COLO668 (cell line): ENCODE measurements around the gene AGK.

Source experiments
- DNase-seq: peaks from one replicate; lab custom pipeline; 2025; ENCODE audit not compliant: unreplicated experiment; lab: John Stamatoyannopoulos, UW

The AGK gene

DNA sequence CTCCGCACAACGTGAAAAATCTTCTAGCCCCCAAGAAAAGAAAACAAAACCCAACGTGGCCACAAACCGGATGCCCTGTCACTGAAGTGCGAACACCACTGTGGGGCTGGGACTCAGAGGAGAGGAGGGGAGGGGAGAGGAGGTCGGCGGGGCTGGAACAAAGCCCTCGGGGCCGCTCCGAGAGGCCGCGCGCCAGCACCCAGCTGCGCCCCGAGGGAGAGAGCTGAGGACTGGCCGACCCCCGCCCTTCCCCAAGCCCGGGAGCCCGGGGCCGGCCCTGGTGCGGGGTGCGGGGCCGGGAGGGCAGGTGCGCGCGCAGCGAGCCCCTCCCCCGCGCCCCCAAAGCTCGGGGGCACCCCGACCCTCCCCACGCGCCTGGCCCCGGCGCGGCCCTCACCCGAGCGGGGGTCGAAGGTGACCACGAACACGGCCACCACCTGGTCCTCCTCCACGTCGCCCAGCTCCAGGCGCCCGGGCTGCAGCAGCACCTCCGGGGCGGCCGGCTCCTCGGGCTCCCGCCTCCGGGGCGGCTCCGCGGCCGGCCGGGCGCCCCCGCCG is 150.4 kb downstream of the AGK start:
- peak; percentile 64 for DNase-seq

DNA sequence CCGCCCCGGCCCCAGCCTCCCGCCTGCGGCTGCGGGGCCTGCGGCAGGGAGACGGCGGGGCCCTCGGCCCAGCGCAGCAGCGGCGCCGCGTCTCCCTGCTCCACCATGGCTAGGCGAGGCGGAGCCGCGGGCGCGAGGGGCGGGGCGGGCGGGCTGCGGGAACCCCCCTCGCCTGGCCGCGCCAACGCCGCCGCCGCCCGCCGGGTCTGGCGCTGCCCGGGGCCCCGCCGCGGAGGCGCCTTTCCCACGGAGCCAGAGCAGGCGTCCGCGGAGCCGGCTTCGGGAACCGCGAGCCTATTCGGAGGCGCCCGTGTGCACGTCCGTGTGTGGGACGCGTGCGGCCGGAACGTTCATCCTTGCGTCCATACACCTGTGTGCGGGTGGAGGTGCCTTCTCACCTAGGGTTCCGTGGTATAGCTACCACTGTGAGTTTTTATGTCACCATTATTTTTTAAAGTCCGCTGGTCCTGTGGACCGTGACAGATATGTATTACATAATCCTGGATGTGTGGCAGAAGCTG is 150.9 kb downstream of the AGK start, which contains the start of gene DENND11:
Gene DENND11, minus strand, starts transcription at position 120 of the 521 bp plus-strand sequence. Its CDS starts 13 bp downstream, at position 107.
- DNase-seq: peak; percentile 84

DNA sequence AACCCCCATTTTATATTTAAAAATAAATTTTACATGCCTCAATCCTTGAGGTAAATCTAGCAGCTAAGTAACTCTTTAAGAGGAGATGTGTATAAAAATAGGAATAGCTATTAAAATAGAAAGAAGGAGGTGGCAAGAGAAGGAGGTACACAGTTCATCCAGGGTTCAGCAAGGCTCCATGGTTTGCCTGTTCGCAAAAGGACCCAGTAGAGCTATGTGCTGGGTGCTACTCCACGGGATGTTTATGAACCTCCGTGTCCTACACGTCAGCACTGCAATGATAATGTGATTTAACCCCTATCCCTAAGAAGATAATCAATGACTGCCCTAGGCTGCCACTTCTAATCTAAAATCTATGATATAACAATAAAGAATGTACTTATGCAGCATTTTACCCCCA is 151.7 kb downstream of the AGK start:
- no peak for DNase-seq

GRCh38 chr7:141704112-141704511 is 152.9 kb downstream of the AGK start:
- no peak for DNase-seq

DNA sequence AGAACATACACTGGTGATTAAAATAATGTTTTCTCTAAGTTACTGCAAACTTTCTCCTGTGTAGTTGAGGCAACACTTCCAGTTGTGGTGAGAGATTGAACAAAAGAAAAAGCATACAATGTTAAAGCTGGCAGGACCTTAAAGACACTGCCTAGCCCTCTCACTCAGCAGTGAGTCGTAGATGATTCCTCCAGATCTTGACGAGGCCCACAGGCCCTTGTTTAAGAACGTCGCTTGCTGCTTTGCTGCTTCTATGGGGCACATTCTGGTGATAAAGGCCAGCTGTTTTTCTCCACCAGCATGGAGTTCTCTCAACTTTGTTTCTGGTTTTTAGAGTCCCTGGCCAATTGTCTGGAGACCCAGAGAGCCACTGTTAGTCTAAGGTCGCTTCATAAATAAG is 153.5 kb downstream of the AGK start:
- no peak for DNase-seq
